WTC11 (cell line): Measurements from ENCODE around the gene YOD1.

ENCODE experiments used
- CTCF ChIP-seq: fragments of 200-600 bp; IDR thresholded peaks from 2 replicates; pipeline ENCODE4 v1.8.0; 2022; ENCODE audit warnings: antibody characterized with exemption
- E2F5 ChIP-seq: sonication (generic); formaldehyde crosslinking; IDR thresholded peaks from 2 replicates; pipeline ENCODE4 v1.8.1; 2022; ENCODE audit warnings: mild to moderate bottlenecking, moderate library complexity, missing genetic modification reagents
- IRF2 ChIP-seq: sonication (generic); formaldehyde crosslinking; IDR thresholded peaks from 2 replicates; pipeline ENCODE4 v1.8.0; 2022; ENCODE audit warnings: low read depth, missing genetic modification reagents, borderline replicate concordance
- MXD4 ChIP-seq: fragments of 250-450 bp; sonication (Bioruptor Pico); IDR thresholded peaks from 2 replicates; pipeline ENCODE4 v1.8.0; 2021; ENCODE audit warnings: mild to moderate bottlenecking, moderate library complexity, borderline replicate concordance
- PRRX2 ChIP-seq: fragments of 250-450 bp; sonication (Bioruptor Pico); IDR thresholded peaks from 2 replicates; pipeline ENCODE4 v1.8.0; 2021; ENCODE audit warnings: mild to moderate bottlenecking
- ZNF232 ChIP-seq: sonication (generic); formaldehyde crosslinking; IDR thresholded peaks from 2 replicates; pipeline ENCODE4 v1.8.0; 2022; ENCODE audit warnings: mild to moderate bottlenecking, missing genetic modification reagents
- ZNF512 ChIP-seq: sonication (generic); formaldehyde crosslinking; IDR thresholded peaks from 2 replicates; pipeline ENCODE4 v1.8.1; 2022; ENCODE audit warnings: missing genetic modification reagents, borderline replicate concordance
- TF ChIP-seq, protein P1 (sequence below): sonication (generic); formaldehyde crosslinking; IDR thresholded peaks from 2 replicates; pipeline ENCODE4 v1.8.0; 2023; ENCODE audit warnings: missing genetic modification reagents, mild to moderate bottlenecking, borderline replicate concordance

GRCh38 chr1:207034208-207034607, 16.8 kb downstream of the YOD1 start:
- no peak for TF ChIP-seq ZNF232 (CRISPR knock-in tag)
- no peak for TF ChIP-seq IRF2 (CRISPR knock-in tag)
- no peak for TF ChIP-seq CTCF
- TF ChIP-seq E2F5 = no peak
- TF ChIP-seq, protein P1, sequence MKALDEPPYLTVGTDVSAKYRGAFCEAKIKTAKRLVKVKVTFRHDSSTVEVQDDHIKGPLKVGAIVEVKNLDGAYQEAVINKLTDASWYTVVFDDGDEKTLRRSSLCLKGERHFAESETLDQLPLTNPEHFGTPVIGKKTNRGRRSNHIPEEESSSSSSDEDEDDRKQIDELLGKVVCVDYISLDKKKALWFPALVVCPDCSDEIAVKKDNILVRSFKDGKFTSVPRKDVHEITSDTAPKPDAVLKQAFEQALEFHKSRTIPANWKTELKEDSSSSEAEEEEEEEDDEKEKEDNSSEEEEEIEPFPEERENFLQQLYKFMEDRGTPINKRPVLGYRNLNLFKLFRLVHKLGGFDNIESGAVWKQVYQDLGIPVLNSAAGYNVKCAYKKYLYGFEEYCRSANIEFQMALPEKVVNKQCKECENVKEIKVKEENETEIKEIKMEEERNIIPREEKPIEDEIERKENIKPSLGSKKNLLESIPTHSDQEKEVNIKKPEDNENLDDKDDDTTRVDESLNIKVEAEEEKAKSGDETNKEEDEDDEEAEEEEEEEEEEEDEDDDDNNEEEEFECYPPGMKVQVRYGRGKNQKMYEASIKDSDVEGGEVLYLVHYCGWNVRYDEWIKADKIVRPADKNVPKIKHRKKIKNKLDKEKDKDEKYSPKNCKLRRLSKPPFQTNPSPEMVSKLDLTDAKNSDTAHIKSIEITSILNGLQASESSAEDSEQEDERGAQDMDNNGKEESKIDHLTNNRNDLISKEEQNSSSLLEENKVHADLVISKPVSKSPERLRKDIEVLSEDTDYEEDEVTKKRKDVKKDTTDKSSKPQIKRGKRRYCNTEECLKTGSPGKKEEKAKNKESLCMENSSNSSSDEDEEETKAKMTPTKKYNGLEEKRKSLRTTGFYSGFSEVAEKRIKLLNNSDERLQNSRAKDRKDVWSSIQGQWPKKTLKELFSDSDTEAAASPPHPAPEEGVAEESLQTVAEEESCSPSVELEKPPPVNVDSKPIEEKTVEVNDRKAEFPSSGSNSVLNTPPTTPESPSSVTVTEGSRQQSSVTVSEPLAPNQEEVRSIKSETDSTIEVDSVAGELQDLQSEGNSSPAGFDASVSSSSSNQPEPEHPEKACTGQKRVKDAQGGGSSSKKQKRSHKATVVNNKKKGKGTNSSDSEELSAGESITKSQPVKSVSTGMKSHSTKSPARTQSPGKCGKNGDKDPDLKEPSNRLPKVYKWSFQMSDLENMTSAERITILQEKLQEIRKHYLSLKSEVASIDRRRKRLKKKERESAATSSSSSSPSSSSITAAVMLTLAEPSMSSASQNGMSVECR (CRISPR knock-in tag) = no peak
- no peak for TF ChIP-seq PRRX2 (CRISPR knock-in tag)
- no peak for TF ChIP-seq ZNF512 (CRISPR knock-in tag)
- TF ChIP-seq MXD4 (CRISPR knock-in tag) = no peak
